Gastroesophageal sphincter (tissue), 3 donors: Measurements from ENCODE around the gene CHI3L1.

ENCODE experiments used
- CTCF ChIP-seq, 4 experiments: fragments of 200-600 bp in 2 of 4; fragments of 450-650 bp in 2 of 4; sonication (generic) in 1 of 4; IDR thresholded peaks; one replicate each; pipeline ENCODE4 v1.5.1; 2017 to 2019; ENCODE audit warnings: antibody characterized with exemption in 4 of 4, mild to moderate bottlenecking in 2 of 4, moderate library complexity in 2 of 4
- EP300 ChIP-seq: sonication (generic); formaldehyde crosslinking; IDR thresholded peaks from one replicate; pipeline ENCODE4 v1.6.1; 2017; ENCODE audit warnings: antibody characterized with exemption, mild to moderate bottlenecking
- POLR2A ChIP-seq, 2 donors: fragments of 450-650 bp; IDR thresholded peaks; one replicate each; pipeline ENCODE4 v1.6.1; 2017; ENCODE audit warnings: antibody characterized with exemption in 2 of 2, mild to moderate bottlenecking in 2 of 2, moderate library complexity in 1 of 2

DNA sequence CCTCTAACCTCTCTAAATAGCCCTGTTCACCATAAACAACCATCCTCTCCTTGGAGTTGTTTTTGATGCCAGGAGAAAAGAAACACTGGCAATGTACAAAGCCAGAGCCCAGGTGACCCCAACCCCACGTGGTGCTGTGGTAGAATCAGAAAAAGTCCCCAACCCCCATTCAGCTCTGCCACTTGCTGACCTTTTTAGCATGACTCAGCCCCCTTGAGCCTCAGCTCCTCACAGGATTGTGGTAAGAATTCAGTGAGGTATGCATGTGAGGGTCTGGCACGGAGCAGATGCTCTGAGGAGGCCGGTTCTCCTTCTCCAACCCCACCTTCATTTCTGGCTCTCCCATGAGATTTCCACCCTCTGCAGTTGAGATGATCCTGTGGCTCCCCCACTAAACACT is 11.1 kb upstream of the CHI3L1 start:
- TF ChIP-seq CTCF (IDR thresholded peaks at IDR 0.05): no peak
- TF ChIP-seq EP300: no peak
- no peak for TF ChIP-seq POLR2A (IDR thresholded peaks at IDR 0.05)
